Measurements from ENCODE around the gene ST7. TPM values are rescaled to one million over a fixed set of nuclear protein-coding genes. Genes with fewer than 3 reads are reported as not detected.

ST7 gene
- total and polyA plus RNA-seq, 2 experiments from 2014 or later: 9.9 to 18.3 TPM

GRCh38 chr7:117086788-117087187 lies 133.5 kb downstream of the ST7 start:
- ATAC-seq (no peak), DNase-seq (ENCODE audit: low spot score) (no peak)
- Histone ChIP-seq H3K4me2 (no peak overlapping the region), H3K79me2 (replicated peaks; ENCODE audit: insufficient read depth) (0 out of 2 replicates have a peak, but pooled peaks cover 4% of the 10 kb centered on the region), H3K4me1 (ENCODE audit: insufficient read depth) (peaks cover 5% of the 10 kb centered on the region; the same call in 1 of the 2 replicates), H3K27ac (ENCODE audit: low read depth) (no peak overlapping the region), H4K20me1 (replicated peaks; ENCODE audit: insufficient read depth) (no peaks in the 10 kb centered on the region), H3K36me3 (ENCODE audit: insufficient read depth) (no peaks in the 10 kb centered on the region), H3K9me2 (ENCODE audit: insufficient read depth) (no peaks in the 10 kb centered on the region), H3K27me3 (ENCODE audit: insufficient read depth) (no peaks in the 10 kb centered on the region), H3K4me3 (no peak overlapping the region), H2AFZ (no peak overlapping the region), H3F3A (replicated peaks; ENCODE audit: low read depth) (no peaks in the 10 kb centered on the region)
- Mint-ChIP-seq H3K9me3 (no peaks in the 10 kb centered on the region), H3K4me3 (no peak overlapping the region), H3K36me3 (ENCODE audit: low read depth) (no peaks in the 10 kb centered on the region), H3K4me1 (peaks cover 10% of the 10 kb centered on the region; the same call in 2 of the 3 replicates), H3K27me3 (ENCODE audit: insufficient read depth, low read depth, poor library complexity) (no peaks in the 10 kb centered on the region), H3K27ac (no peak overlapping the region)
- TF ChIP-seq JUNB (IDR thresholded peaks at IDR 0.05; ENCODE audit: unreplicated experiment) (no peak), EZH2phosphoT487 (IDR thresholded peaks at IDR 0.05; ENCODE audit: unreplicated experiment) (no peak), CREB1 (CRISPR knock-in tag; IDR thresholded peaks at IDR 0.05; ENCODE audit: low read depth) (no peak), ZNF331 (CRISPR knock-in tag; IDR thresholded peaks at IDR 0.05; ENCODE audit: low read depth) (no peak), REST (IDR thresholded peaks at IDR 0.05; ENCODE audit: unreplicated experiment) (no peak)

GRCh38 chr7:117087639-117088396 lies 134.5 kb downstream of the ST7 start:
- DNase-seq (ENCODE audit: low spot score): no peak
- H3K79me2 ChIP-seq (replicated peaks; ENCODE audit: insufficient read depth): 0 out of 2 replicates have a peak, but pooled peaks cover 4% of the 10 kb centered on the region
- H3K36me3 ChIP-seq (ENCODE audit: insufficient read depth): no peaks in the 10 kb centered on the region
- no peak overlapping the region for H3K4me2 ChIP-seq
- Mint-ChIP-seq H3K9me3 (no peaks in the 10 kb centered on the region), H3K4me1 (peaks cover 10% of the 10 kb centered on the region; the same call in 2 of the 3 replicates), H3K4me3 (no peak overlapping the region), H3K36me3 (ENCODE audit: low read depth) (no peaks in the 10 kb centered on the region), H3K27ac (no peak overlapping the region), H3K27me3 (ENCODE audit: insufficient read depth, low read depth, poor library complexity) (no peaks in the 10 kb centered on the region)
- H3K4me1 ChIP-seq (ENCODE audit: insufficient read depth): peaks cover 5% of the 10 kb centered on the region; the same call in 1 of the 2 replicates
- H2AFZ ChIP-seq: no peak overlapping the region
- H3K27ac ChIP-seq (ENCODE audit: low read depth): no peak overlapping the region
- no peak overlapping the region for H3K4me3 ChIP-seq
- no peaks in the 10 kb centered on the region for H3K27me3 ChIP-seq (ENCODE audit: insufficient read depth)
- no peak for ATAC-seq
- no peaks in the 10 kb centered on the region for H3K9me2 ChIP-seq (ENCODE audit: insufficient read depth)
- no peaks in the 10 kb centered on the region for H3F3A ChIP-seq (replicated peaks; ENCODE audit: low read depth)
- H4K20me1 ChIP-seq (replicated peaks; ENCODE audit: insufficient read depth): no peaks in the 10 kb centered on the region
- TF ChIP-seq CTCF (conservative IDR thresholded peaks at IDR 0.05; ENCODE audit: low read depth in 2 of 2) (no peak), ETS1 (IDR thresholded peaks at IDR 0.05) (no peak), EZH2phosphoT487 (IDR thresholded peaks at IDR 0.05; ENCODE audit: unreplicated experiment) (no peak), CREB1 (CRISPR knock-in tag; IDR thresholded peaks at IDR 0.05; ENCODE audit: low read depth) (no peak), EZH2 (IDR thresholded peaks at IDR 0.05; ENCODE audit: low read depth, unreplicated experiment) (no peak), REST (IDR thresholded peaks at IDR 0.05; ENCODE audit: unreplicated experiment) (no peak), POLR2AphosphoS5 (IDR thresholded peaks at IDR 0.05; ENCODE audit: low read depth) (no peak), JUNB (IDR thresholded peaks at IDR 0.05; ENCODE audit: unreplicated experiment) (no peak)
